Stimulated activated CD8-positive, alpha-beta memory T cell treated with anti-CD3 and anti-CD28 coated beads, Interleukin-7, amount 100 ng/mL, for 4 hours (primary cell): Measurements from ENCODE around the gene PSG1.
"Not testable (repeated sequence)": the region's sequence is repeated elsewhere in the genome, so short reads cannot be mapped to it uniquely, and the experiment has no call there.

Experiments used
- DNase-seq, 2 donors: peaks; one replicate each; pipeline ENCODE4 v3.0.0-alpha.2; 2020; ENCODE audit warnings: low read depth in 2 of 2

PSG1 gene

GRCh38 chr19:42821306-42821977 is 58.1 kb downstream of the PSG1 start:
- not testable (repeated sequence) for DNase-seq

GRCh38 chr19:42819960-42820650 is 59.4 kb downstream of the PSG1 start:
- DNase-seq, result not testable (repeated sequence)

GRCh38 chr19:42816894-42817293 is 62.6 kb downstream of the PSG1 start:
- no peak for DNase-seq
